H9 (cell line): ENCODE measurements around the gene NEK4. TPM values are rescaled to one million over a fixed set of nuclear protein-coding genes. Genes with fewer than 3 reads are reported as not detected.

ENCODE experiments used
- DNase-seq: peaks from one replicate; pipeline ENCODE4 v3.0.0-alpha.2; 2017
- H2AFZ ChIP-seq: one replicate; pipeline ENCODE4 v1.6.1; 2013; ENCODE audit warnings: mild to moderate bottlenecking, low read length, control low read depth, moderate library complexity
- H2AK5ac ChIP-seq: 2 replicates; pipeline ENCODE4 v1.6.1; 2013; ENCODE audit warnings: low read length, control low read depth, mixed read lengths; ENCODE audit not compliant: insufficient read length
- H2BK120ac ChIP-seq: one replicate; pipeline ENCODE4 v1.6.1; 2013; ENCODE audit warnings: low read depth, mild to moderate bottlenecking, low read length, control low read depth, inconsistent platforms; ENCODE audit not compliant: poor library complexity, severe bottlenecking
- H2BK12ac ChIP-seq: 2 replicates; pipeline ENCODE4 v1.6.1; 2013; ENCODE audit warnings: low read length, control low read depth, mixed read lengths, low read depth; ENCODE audit not compliant: insufficient read length
- H2BK15ac ChIP-seq: 2 replicates; pipeline ENCODE4 v1.6.1; 2013; ENCODE audit warnings: low read depth, low read length, control low read depth
- H2BK20ac ChIP-seq: one replicate; pipeline ENCODE4 v1.6.1; 2013; ENCODE audit warnings: low read depth, mild to moderate bottlenecking, low read length, control low read depth, inconsistent platforms; ENCODE audit not compliant: poor library complexity, severe bottlenecking
- H2BK5ac ChIP-seq: 2 replicates; pipeline ENCODE4 v1.6.1; 2013; ENCODE audit warnings: low read length, control low read depth, mixed read lengths; ENCODE audit not compliant: insufficient read length
- H3K14ac ChIP-seq: 2 replicates; pipeline ENCODE4 v1.6.1; 2013; ENCODE audit warnings: low read length, control low read depth; ENCODE audit not compliant: insufficient read depth
- H3K18ac ChIP-seq: 2 replicates; pipeline ENCODE4 v1.6.1; 2013; ENCODE audit warnings: low read depth, mild to moderate bottlenecking, mixed read lengths, low read length, control low read depth; ENCODE audit not compliant: insufficient read length
- H3K23ac ChIP-seq: 2 replicates; pipeline ENCODE4 v1.6.1; 2013; ENCODE audit warnings: low read length, control low read depth, mixed read lengths, low read depth; ENCODE audit not compliant: insufficient read length
- H3K23me2 ChIP-seq: 2 replicates; pipeline ENCODE4 v1.6.1; 2013; ENCODE audit warnings: low read depth, mild to moderate bottlenecking, mixed read lengths, low read length, control low read depth; ENCODE audit not compliant: insufficient read length, poor library complexity, severe bottlenecking
- H3K27ac ChIP-seq: 2 replicates; pipeline ENCODE4 v1.5.1; 2013; ENCODE audit warnings: low read length, control low read depth, mixed read lengths, low read depth; ENCODE audit not compliant: insufficient read length
- H3K27me3 ChIP-seq: 2 replicates; pipeline ENCODE4 v1.6.1; 2013; ENCODE audit warnings: low read length, control low read depth, inconsistent platforms; ENCODE audit not compliant: insufficient read depth
- H3K4ac ChIP-seq: 2 replicates; pipeline ENCODE4 v1.6.1; 2013; ENCODE audit warnings: low read depth, mild to moderate bottlenecking, control low read depth, inconsistent platforms, low read length, moderate library complexity
- H3K4me1 ChIP-seq: 2 replicates; pipeline ENCODE4 v1.6.1; 2013; ENCODE audit warnings: low read length, control low read depth, inconsistent platforms; ENCODE audit not compliant: insufficient read depth
- H3K4me2 ChIP-seq: 2 replicates; pipeline ENCODE4 v1.6.1; 2013; ENCODE audit warnings: low read length, control low read depth, mixed read lengths; ENCODE audit not compliant: insufficient read length, insufficient read depth
- H3K56ac ChIP-seq: 2 replicates; pipeline ENCODE4 v1.6.1; 2013; ENCODE audit warnings: low read depth, mild to moderate bottlenecking, mixed read lengths, low read length, control low read depth; ENCODE audit not compliant: insufficient read length
- H3K79me1 ChIP-seq: 2 replicates; pipeline ENCODE4 v1.6.1; 2013; ENCODE audit warnings: low read depth, mild to moderate bottlenecking, moderate library complexity, low read length, control low read depth, inconsistent platforms; ENCODE audit not compliant: insufficient read depth, poor library complexity, severe bottlenecking
- H3K79me2 ChIP-seq: 2 replicates; pipeline ENCODE4 v1.6.1; 2013; ENCODE audit warnings: low read length, control low read depth, inconsistent platforms; ENCODE audit not compliant: insufficient read depth
- H3K9ac ChIP-seq: 2 replicates; pipeline ENCODE4 v1.6.1; 2013; ENCODE audit warnings: low read length, control low read depth, mixed read lengths; ENCODE audit not compliant: insufficient read length; ENCODE audit errors: extremely low read depth
- H3K9me3 ChIP-seq: one replicate; pipeline ENCODE4 v1.6.1; 2013; ENCODE audit warnings: low read depth, low read length, inconsistent platforms; ENCODE audit not compliant: control insufficient read depth
- H3T11ph ChIP-seq: one replicate; pipeline ENCODE4 v1.6.1; 2013; ENCODE audit warnings: mild to moderate bottlenecking, low read length, control low read depth, inconsistent platforms
- H4K20me1 ChIP-seq: one replicate; pipeline ENCODE4 v1.6.1; 2013; ENCODE audit not compliant: control insufficient read depth, insufficient read length, insufficient read depth
- H4K5ac ChIP-seq: 2 replicates; pipeline ENCODE4 v1.6.1; 2013; ENCODE audit warnings: low read depth, mild to moderate bottlenecking, mixed read lengths, low read length, control low read depth; ENCODE audit not compliant: insufficient read length
- H4K8ac ChIP-seq: replicated peaks from 2 replicates; pipeline ENCODE4 v1.6.1; 2013; ENCODE audit warnings: low read length, control low read depth, mixed read lengths, low read depth; ENCODE audit not compliant: insufficient read length
- H4K91ac ChIP-seq: 2 replicates; pipeline ENCODE4 v1.6.1; 2013; ENCODE audit warnings: low read depth, mild to moderate bottlenecking, moderate library complexity, mixed read lengths, low read length, control low read depth; ENCODE audit not compliant: insufficient read length
- H3K27ac Mint-ChIP-seq, 3 experiments: 2 replicates in 2 of 3; 3 replicates in 1 of 3; pipeline ENCODE4 v1.8.0; 2020 to 2021; ENCODE audit warnings: mixed read lengths in 3 of 3, mild to moderate bottlenecking in 1 of 3, moderate library complexity in 1 of 3
- H3K27me3 Mint-ChIP-seq: 2 replicates; pipeline ENCODE4 v1.8.0; 2021; ENCODE audit warnings: low read depth, mild to moderate bottlenecking, moderate library complexity, mixed read lengths
- H3K36me3 Mint-ChIP-seq, 3 experiments: 2 replicates in 2 of 3; 3 replicates in 1 of 3; pipeline ENCODE4 v1.8.0; 2020 to 2021; ENCODE audit warnings: low read depth in 3 of 3, mixed read lengths in 3 of 3; ENCODE audit not compliant: insufficient read depth in 1 of 3
- H3K4me1 Mint-ChIP-seq, 2 experiments: 2 replicates each; pipeline ENCODE4 v1.8.0; 2020; ENCODE audit warnings: mixed read lengths in 2 of 2
- H3K4me3 Mint-ChIP-seq, 2 experiments: 2 replicates in 1 of 2; 3 replicates in 1 of 2; pipeline ENCODE4 v1.8.0; 2020 to 2021; ENCODE audit warnings: mild to moderate bottlenecking in 2 of 2, mixed read lengths in 2 of 2, moderate library complexity in 1 of 2
- H3K9me3 Mint-ChIP-seq, 2 experiments: 2 replicates in 1 of 2; 3 replicates in 1 of 2; pipeline ENCODE4 v1.8.0; 2020; ENCODE audit warnings: mild to moderate bottlenecking in 2 of 2, mixed read lengths in 2 of 2, moderate library complexity in 1 of 2
- CTCF ChIP-seq: fragments of 200-600 bp; sonication (generic); conservative IDR thresholded peaks from 3 replicates; pipeline ENCODE4 v1.8.0; 2021; ENCODE audit warnings: antibody characterized with exemption, mild to moderate bottlenecking
- WGBS: extraction: QIAGEN DNeasy Blood & Tissue Kit; methylation state at CpG from one replicate; pipeline ENCODE4 v1.1.7; 2013; ENCODE audit warnings: missing lambda C conversion rate, low lambda C conversion rate, mixed read lengths; ENCODE audit not compliant: insufficient read length; ENCODE audit errors: extremely low coverage; 5-methylcytosine and 5-hydroxymethylcytosine counted together
- total RNA-seq: library from RNA; stranded (reverse); gene quantifications from 2 replicates; pipeline ENCODE4 v1.2.1, GENCODE V29; 2021

The NEK4 gene
- total RNA-seq, 1 experiment from 2014 or later, result 36.0 TPM

DNA sequence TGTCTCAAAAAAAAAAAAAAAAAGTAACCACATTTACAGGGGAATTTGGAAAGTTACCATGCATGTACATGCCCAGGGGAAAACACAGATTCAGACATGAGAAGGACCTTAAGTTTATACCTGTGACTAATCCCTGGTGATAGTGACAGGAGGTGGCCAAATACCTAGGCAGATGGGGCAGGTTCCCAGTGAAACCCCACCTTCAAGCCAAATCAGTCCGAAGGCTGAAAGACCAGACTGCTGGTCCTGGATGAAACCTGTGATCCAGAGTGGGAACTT is 49.1 kb downstream of the NEK4 start:
- Histone ChIP-seq H3K18ac (no peak overlapping the region), H3K4ac (no peak overlapping the region), H3K56ac (no peak overlapping the region), H3K27me3 (no peaks in the 10 kb centered on the region), H4K91ac (no peak overlapping the region), H2BK12ac (no peak overlapping the region), H3T11ph (no peak overlapping the region), H3K14ac (no peak overlapping the region), H2BK15ac (no peak overlapping the region), H3K27ac (no peak overlapping the region), H2BK120ac (no peak overlapping the region), H3K4me1 (no peaks in the 10 kb centered on the region), H2AK5ac (no peak overlapping the region), H3K9me3 (no peaks in the 10 kb centered on the region), H3K23ac (no peak overlapping the region), H3K23me2 (no peaks in the 10 kb centered on the region), H3K4me2 (no peak overlapping the region), H4K20me1 (no peaks in the 10 kb centered on the region), H2BK20ac (no peak overlapping the region), H3K9ac (no peak overlapping the region), H3K79me2 (no peaks in the 10 kb centered on the region), H2BK5ac (no peak overlapping the region), H4K8ac (no peak overlapping the region), H3K79me1 (no peaks in the 10 kb centered on the region), H2AFZ (no peak overlapping the region), H4K5ac (no peak overlapping the region)
- no peak for TF ChIP-seq CTCF
- H3K4me1 Mint-ChIP-seq, result no peaks in the 10 kb centered on the region
- WGBS, result no CpG with 5 or more reads among the region's 1 CpG
- no peak overlapping the region for H3K27ac Mint-ChIP-seq
- no peaks in the 10 kb centered on the region for H3K27me3 Mint-ChIP-seq
- peaks cover 0 to 3% of the 10 kb centered on the region in 2 experiments; a peak in 2 of 5 replicates for H3K9me3 Mint-ChIP-seq
- DNase-seq, result no peak
- H3K36me3 Mint-ChIP-seq, result peaks cover 6% of the 10 kb centered on the region in 3 experiments
- no peak overlapping the region for H3K4me3 Mint-ChIP-seq
